G401.6 (cell line): ENCODE data around the gene FFAR4.

Experiments
- FAIRE-seq: peaks from 2 replicates; lab custom pipeline; 2012; peaks lifted over from hg19 to GRCh38; lab: Jason Lieb, UNC

FFAR4 gene

DNA sequence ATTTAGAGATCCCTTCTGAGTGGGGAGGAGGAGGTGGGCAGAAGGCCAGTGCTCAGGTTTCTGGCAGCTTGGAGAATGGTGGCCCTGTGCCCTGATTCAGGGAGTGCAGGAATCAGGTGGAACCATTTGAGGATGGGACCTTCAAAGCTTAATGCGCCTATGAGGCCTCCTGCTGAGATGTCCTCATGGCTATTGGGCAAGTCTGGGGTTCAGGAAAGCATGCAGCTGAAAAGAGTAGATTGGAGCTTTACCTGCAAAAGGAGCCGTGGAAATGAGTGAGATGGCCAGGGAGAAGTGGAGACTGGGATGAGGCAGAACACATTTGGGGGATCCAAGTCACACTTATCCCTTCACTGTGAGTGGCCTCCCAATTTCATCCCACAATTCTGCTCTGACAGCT lies 6.1 kb downstream of the FFAR4 start:
- no peak for FAIRE-seq

DNA sequence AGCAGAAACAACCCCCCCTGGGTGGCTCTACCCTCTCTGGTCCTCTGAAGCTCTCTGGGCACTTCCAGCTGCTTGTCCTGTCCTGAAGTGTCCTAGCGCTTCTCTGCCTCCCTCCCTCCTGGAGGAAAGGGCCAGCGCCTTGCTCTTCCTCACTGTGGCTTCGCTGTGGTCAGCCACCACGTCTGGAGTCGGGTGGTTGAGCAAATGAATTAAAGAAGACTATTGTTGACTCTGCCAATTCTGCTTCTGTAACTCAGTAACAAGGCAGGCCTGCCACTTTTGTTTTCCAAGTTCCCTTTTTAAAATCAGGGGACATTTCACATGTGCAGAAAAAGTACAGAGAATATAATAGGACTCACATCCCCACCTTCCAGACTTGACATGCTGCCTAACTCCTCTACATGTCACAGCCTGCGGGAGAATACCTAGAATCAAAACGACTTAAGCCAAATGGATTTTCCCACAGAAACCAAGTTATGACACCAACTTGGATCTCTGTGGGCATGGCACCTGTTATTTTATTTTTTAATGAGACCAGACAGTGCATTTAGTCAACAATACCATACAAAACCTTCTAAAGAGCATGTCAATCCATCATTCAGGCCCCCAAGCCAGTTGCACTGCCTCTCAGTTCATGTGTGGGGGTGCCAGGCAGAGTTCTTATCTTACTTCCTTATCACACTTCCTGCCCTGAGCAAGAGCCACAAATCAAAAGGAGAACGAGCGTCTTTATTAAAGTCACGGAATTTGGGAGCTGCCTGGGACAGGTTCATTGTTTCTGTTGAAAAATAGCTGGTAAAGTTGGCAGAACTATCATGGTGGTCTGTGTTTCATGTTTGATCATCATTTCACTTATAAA lies 6.8 kb downstream of the FFAR4 start:
- no peak for FAIRE-seq

DNA sequence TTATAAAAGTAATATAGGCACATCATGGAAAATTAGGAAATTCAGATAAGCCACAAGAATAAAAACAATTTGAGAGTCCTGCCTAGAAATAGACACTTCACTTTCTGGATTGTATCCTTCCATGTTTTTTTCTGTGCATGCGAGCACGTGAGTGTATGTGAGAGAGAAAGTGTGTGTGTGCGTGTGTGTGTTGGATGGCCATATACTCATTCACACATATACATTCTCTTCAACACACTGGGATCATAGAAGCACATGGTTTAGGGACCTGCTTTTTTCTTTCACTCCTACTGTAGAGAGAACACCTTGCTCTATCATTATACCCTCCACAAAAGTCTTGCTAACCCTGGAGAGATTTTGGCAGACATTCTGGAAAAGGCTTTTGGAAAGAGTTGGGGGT lies 7.5 kb downstream of the FFAR4 start:
- FAIRE-seq: no peak

DNA sequence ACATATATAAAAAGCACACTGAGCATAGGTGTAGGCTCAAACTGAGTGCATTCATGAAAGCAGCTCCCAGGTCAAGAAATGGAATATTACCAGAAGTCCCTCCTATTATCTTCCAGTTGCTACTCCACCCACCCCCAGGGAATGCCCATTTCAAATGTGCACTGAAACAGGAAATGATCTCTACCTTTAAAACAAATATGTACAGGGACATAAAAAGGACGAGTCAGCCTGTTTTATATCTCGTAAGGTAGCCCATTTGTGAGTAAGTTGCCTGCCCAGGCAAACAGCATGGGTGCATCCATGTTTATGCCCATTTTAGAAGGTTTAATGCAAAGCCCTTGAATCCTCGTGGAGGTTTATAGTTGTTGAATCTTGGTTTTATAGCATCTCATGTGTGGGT lies 10.4 kb downstream of the FFAR4 start:
- FAIRE-seq: no peak

DNA sequence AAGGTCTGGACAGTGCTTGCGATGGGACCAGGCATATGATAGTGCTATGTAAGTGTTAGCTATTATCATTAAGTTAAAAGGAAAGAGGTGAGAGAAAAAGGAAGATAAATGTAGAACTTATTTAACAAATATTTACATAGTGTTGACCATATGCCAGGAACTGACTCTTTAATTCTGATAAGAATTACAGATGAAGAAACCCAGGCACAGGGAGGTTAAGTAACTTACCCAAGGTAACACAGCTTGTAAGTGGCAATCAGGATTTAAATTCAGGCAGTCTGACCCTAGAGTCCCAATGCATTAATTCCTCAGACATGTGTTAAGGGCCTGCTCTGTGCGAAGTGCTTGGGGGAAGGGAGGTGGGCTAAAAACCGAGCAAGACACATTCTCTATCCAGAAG lies 11.1 kb downstream of the FFAR4 start:
- FAIRE-seq: no peak

DNA sequence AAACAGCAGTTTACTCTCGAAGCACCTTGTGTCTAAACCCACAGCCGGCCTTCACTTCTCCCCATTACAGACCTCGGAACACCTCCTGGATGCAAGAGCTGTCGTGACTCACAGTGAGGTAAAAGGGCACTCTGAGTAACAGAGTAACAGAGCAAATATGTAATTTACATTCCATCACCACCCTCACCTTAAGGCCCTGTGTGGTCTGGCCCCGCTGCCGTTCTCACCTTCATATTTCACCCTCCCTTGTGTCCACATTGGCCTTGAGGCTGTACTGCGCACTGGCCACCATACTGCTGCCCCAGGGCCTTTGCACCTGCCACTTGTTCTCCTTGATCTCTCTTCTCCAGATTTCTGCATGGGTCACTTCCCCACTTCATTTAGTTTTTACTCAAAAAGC lies 12.6 kb downstream of the FFAR4 start:
- FAIRE-seq: no peak

DNA sequence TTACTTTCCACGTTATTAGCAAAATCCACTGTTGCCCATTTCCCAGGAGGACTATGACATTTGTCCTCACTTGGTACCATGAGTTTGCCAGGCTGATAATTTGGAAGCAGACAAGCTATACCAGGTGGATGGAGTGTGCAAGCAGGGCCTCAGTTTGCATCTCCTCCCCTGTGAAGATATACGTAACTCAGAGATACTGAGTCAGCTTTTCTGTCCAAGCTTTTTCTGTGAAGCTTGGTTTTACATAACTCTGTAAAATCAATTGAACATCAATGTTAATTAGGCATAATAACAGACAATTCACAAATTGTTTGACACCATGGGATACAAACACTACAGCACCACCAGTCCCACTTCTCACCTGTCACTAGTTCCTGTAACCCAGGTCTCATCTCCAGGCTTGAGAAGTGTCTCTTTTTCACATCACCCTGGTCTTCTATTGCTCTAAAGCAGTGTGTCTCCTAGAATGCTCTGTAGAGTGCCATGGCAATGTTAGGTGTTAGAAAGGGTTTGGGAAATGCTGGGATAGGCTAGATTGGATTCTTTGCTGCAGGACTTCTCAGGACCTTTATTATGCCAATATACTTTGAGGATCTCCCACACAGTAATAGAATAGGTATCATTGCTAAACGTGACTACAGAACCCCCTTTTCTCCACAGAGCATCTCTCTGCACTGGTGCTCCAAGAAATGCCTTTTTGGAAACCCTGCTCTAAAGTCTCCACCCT lies 13.7 kb downstream of the FFAR4 start:
- no peak for FAIRE-seq

DNA sequence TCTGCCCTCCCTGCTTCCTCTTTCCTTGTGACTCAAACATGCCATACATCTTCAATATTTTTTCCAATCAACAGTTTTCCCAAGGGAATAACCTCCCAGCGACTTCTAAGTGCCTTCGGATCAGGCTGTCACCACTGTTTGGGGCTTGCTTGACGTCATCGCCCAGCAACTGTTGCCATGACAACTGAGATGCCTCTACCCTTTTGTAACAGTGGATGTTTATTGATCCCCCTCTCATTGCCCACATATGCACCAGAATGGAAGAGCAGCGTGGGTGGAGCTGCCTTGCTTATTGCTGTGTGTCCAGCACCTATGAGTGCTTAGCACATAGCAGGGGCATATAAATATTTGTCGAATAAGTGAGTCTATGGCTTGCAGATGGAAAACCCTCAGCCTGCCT lies 14.4 kb downstream of the FFAR4 start:
- no peak for FAIRE-seq

DNA sequence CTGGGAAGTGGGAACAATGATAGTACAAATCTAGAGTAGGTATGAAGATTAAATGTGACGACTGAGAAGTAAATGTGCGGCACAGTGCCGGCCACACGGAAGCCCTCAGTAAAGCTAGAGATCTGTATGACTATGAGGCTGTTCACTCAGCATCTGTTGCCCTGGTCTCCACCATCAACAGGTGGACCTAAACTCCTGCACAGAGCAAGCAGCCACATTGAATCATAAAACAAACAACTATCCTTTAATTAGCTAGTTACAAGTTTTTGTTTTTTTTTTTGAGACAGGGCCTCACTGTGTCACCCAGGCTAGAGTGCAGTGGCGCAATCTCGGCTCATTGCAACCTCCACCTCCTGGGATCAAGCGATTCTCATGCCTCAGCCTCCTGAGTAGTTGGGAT lies 18.0 kb downstream of the FFAR4 start:
- FAIRE-seq: no peak

DNA sequence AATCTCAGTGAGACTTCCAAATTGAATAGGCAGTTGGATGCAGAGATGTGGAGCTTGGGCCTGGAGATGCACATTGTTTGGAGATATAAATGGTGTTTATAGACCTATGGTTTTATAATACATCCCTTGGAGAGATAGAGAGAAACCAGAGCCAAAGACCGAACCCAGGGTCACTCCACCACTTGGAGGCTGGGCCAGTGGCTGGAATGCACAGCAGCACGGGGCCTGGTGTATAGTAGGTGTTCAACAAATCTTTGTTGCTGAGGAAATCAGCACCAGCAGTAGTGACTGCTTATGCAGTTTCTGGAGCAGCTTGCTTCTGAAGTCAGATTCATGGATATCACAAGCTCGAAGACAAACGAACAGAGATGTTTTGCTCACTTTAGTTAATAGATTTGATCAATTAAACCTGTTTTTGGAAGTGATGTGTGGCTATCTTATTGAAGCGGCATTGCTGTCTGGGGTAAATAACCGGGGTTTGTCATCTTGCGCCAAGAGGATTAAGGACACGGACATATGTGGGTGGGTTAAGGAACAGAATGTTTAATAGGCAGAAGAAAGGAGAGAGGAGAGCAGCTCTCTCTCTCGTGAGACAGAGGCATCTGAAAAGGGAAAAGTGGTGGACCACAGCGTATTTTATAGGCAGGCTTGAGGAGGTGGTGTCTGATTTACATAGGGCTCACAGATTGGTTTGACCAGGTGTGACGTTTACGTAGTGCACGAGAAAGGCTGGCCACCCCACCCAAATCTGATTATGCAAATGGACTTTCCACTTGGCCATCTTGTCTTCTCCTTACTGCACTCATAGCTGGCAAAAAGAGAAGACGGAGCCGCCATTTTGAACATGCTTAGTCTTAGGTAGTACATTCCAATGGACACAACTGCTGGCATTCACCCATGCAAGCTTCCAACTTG lies 23.4 kb downstream of the FFAR4 start:
- FAIRE-seq: no peak

DNA sequence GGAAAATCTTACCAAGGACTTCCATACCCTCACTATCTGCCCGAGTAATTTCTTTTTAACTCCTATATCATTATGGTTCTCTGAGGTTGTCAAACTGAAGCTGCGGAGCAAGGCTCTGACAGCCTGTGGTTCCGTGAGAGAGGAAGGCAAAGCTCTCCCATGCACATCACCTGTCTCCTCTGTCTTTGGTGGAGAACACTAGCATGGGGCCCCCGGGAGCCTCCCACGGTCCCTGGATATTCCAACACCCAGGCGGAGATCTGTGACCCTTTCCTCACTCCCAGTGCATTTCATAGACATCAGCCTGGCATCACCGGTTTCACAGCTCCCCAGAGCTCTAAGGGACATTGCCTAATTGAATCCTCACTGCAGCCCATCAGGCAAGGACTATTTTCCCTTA lies 24.2 kb downstream of the FFAR4 start:
- FAIRE-seq: no peak

DNA sequence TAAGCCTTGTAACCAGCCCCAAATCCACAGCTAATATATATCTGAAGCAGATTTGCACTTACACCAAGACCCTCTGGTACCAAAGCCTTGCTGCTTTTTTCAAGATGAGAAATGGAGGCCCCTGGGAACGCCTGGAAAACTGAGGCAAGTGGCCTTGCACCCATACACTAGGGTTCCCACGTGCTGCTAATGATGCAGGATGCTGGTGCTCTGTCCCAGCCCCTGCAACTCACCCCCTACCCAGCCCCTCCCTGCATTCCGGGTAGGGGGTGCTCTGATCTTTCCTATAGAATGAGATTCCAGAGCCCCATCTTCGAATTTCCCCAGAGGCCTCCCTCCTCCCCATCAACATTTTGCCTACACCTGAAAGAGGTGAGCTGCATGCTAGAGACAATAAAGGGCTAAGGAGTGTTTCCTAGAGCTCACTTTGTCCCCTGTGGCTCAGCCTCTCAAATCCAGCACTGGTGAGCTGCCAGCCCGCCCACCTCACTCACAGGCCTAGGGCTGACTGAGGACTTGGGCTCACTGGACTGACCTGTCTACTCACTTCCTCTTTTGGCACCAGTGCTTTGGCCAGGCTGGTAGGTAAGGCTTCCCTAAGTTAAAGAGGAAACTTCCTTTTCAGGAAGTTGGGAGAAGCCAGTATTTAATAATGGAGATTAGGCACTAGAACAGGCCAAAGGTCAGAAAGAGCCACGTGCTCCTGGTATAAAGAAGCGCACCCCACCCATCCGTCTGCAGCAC lies 24.8 kb downstream of the FFAR4 start:
- no peak for FAIRE-seq

DNA sequence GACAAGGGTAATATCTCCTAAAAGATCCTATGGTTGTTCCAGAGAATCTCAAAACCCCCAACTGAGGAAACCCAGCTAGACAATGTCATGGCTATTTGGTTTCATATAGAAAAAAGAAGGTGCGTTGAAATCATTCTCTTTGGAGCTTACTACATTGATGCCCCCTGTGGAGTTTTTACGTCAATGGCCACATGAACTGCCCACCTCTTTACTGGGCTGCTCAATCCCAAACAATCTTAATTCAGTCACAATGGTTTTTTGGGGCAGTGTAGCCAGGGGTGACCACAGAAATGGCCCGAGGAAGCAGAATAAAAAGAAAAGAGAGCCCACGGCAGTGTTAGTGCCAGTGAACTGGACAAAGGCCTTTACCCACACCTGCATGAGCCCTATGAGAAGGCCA lies 26.8 kb downstream of the FFAR4 start:
- FAIRE-seq: no peak

DNA sequence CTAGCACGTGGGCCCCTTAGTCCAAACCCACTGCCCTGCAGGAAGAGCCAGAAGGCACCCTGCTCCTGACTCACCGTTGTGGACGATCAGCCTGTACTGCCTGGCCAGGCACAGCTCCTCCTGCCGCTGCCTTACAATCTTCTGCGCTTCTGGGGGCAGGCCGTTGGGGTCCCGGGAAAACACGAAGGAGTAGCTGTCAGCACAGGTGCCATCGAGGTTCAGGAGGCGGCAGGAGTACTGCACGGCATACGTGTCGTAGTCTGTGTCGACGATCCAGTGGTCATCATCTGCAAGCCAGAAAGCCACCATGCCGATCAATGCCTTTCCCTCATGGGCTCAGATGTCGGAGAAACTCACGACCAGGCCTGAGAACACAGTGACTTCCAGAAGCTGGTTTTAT lies 27.3 kb downstream of the FFAR4 start:
- FAIRE-seq: no peak

DNA sequence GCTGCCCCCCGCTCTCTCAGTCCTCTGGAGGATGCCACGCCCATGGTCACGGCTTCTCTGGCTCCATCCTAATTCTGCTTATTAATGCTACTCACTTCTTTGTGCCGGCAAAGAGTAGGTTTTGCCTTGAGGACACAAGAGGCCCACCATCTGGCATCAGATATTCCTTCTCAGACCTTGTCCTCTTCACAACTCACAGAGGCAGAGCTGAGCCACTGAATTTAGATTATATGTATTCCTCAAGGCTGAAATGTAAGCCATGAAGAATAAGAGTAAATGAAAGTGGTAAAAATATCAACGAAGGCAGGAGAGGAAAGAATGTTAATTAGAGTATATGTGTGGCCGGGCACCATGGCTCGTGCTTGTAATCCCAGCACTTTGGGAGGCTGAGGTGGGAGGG lies 28.1 kb downstream of the FFAR4 start:
- FAIRE-seq: no peak

DNA sequence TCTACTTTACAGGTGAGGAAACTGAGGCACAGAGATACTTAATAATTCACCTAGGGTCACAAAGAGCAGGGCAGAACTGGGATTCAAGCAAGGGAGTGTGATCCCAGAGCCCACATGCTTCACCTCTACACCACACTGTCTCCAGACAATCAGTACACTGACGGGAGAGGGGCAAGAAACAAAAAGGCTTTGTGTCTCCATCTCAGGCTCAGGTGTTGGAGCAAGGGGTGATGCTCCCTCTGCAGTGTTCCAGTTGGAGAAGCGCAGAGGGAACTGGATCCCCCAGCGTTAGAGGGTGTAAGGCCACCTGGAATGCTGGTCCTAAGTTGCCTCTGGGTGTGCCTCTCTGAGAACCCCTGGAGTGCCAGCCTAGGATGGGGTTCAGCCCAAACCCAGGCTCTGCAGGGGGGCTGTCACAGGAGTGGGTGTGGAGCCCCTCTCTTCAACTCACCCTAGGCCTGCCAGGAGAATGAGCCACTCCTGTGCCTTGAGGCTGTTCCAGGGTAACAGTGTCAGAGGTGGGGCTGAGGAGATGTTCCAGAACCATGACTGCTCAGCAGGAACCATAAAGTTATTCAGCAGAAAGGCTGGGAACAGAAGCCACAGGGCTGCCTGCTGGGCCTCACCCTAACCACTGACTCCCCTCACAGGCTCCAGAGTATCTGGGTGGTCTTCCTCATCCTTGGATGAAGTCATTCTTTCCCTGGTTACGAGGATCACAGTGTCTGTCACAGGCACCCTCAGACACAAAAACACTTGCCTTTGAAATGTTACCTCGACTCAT lies 29.1 kb downstream of the FFAR4 start:
- FAIRE-seq: no peak

DNA sequence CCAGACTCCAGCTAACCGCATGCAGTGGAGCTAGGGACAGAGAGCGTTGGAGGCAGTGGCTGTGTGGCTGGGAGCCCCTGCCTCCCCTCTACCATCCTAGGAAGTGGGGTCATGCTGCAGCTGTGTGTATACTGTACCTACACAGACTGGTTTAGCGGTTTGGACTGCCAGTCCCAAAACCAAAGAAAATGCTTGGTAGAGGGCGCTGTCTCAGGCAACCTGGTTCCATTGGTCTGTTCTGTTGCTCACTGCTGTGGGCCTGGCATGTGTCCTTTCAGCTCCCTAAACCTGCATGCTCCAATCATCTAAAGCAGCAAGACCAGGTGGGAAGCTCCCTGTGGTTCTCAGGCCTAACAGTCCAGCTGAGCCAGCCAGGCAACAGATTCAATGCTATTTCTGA lies 30.1 kb downstream of the FFAR4 start:
- no peak for FAIRE-seq

DNA sequence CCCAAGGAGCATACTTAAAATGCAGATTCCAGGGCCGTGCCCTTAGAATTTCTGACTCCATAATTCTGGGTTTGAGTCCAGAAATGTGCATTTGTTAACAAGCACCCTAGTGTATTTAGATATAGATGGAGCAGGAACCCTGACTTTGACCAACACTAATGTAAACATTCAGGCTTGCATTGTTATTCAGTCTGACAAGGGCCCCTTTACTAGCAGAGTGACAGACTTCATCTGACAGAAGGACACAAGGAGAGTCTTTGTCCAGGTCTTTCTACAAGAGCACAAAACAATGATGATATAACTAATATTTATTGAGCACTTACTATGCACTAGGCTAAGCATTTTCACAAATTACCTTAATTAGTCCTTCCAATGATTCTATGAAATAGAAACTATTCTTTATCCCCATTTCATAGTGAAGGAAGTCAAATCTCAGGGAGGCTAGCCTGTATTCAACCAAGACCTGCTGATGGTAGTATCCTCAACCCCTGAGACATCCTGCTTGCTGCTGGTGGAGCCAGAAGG lies 30.7 kb downstream of the FFAR4 start:
- no peak for FAIRE-seq

DNA sequence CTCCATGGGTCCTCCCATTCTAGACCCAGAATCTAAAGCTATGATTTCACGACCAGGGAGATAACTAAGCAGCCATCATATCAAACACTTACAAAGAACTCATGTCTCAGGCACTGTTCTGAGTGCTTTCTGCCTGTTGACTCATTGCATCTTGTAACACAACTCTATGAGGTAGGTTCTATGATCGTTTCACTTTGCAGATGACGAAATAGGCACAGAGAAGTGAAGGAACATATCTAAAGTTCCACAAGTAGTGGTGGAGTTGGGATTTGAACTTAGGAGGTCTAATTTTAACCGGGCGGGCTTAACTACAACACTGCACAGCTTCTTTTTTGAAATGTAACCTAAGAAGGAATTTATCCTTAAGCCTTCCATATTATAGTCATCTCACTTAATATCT lies 31.7 kb downstream of the FFAR4 start:
- no peak for FAIRE-seq

DNA sequence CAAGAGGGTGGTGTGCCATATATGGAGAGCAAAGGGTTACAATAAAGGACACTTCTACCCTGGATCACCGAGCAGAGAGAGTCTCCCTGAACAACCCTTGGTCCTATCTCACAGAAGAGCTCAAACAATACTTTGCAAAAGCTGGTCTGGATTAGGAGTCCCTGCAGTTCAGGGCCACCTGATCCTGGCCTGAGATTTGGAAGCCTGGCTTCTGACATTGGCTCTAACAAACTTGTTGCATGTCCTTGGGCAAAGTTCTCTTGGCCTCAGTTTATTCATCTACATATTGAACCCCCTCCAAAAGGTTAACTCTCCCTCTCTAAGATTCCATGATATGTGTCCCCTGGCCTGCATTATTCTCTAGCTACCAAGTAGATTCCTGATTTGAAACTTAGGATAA lies 32.9 kb downstream of the FFAR4 start:
- FAIRE-seq: no peak

DNA sequence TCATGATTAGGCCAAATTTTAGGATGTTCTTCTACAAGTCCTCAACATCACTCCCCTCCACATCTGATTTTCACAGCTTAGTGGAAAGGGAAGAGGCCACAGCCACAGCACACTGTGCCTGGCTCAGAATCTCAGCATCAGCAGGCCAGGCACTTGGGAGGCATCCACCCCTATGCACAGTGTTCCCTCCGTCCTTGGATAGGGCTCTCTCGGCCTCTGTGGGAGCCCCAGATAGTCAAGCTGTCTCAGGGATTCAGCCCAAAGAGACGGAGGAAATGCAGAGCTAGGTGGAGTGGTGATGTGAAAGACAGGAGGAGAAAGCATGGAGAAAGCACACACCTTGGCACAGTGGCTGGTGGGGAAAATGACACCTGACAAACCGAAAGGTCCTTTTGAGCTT lies 33.3 kb downstream of the FFAR4 start:
- FAIRE-seq: no peak
